Ureter (tissue), 1 donor: ENCODE measurements around the gene XIRP2. TPM values are rescaled to one million over a fixed set of nuclear protein-coding genes. Genes with fewer than 3 reads are reported as not detected.

Experiments used
- DNase-seq: peaks from one replicate; pipeline ENCODE4 v3.0.0-alpha.2; 2020; ENCODE audit warnings: low spot score
- total RNA-seq: library from RNA; stranded (reverse); gene quantifications from one replicate; pipeline ENCODE4 v1.2.4, GENCODE V29; 2023
- donor health status: DM: yes; HTN: yes; CAD: no.

XIRP2 gene
- total RNA-seq: 0.42 TPM

- no peak for DNase-seq
These were observed at the start of gene XIRP2 for GRCh38 chr2:166888180-166888579. XIRP2 (plus strand) TSS chr2:166888480; CDS start chr2:166903483, 15,003 bp downstream.

GRCh38 chr2:166841152-166841551 is 47.1 kb upstream of the XIRP2 start:
- no peak for DNase-seq

- no peak for DNase-seq
These were observed 46.6 kb upstream of the XIRP2 start for GRCh38 chr2:166841679-166842078.

GRCh38 chr2:166844111-166844510 is 44.2 kb upstream of the XIRP2 start:
- DNase-seq: no peak

- DNase-seq: no peak
These were observed 25.7 kb upstream of the XIRP2 start for GRCh38 chr2:166862468-166863132.

- no peak for DNase-seq
These were observed 20.3 kb upstream of the XIRP2 start for GRCh38 chr2:166867874-166868514.

- DNase-seq: no peak
These were observed 17.9 kb upstream of the XIRP2 start for GRCh38 chr2:166870346-166870745.

- no peak for DNase-seq
These were observed 7.1 kb upstream of the XIRP2 start for GRCh38 chr2:166881177-166881576.

- no peak for DNase-seq
These were observed 5.4 kb upstream of the XIRP2 start for GRCh38 chr2:166882851-166883250.

GRCh38 chr2:166891727-166892126 is 3.4 kb downstream of the XIRP2 start:
- DNase-seq: no peak

- DNase-seq: no peak
These were observed 4.1 kb downstream of the XIRP2 start for GRCh38 chr2:166892397-166892796.

GRCh38 chr2:166895243-166895642 is 7.0 kb downstream of the XIRP2 start:
- DNase-seq: no peak

GRCh38 chr2:166897666-166898065 is 9.4 kb downstream of the XIRP2 start:
- DNase-seq: no peak

GRCh38 chr2:166899676-166900075 is 11.4 kb downstream of the XIRP2 start:
- DNase-seq: no peak

GRCh38 chr2:166900700-166901099 is 12.4 kb downstream of the XIRP2 start:
- no peak for DNase-seq

- no peak for DNase-seq
These were observed 13.1 kb downstream of the XIRP2 start for GRCh38 chr2:166901336-166901735.

GRCh38 chr2:166916987-166917386 is 28.7 kb downstream of the XIRP2 start:
- no peak for DNase-seq

GRCh38 chr2:166917415-166917814 is 29.1 kb downstream of the XIRP2 start:
- DNase-seq: no peak

- DNase-seq: no peak
These were observed 33.1 kb downstream of the XIRP2 start for GRCh38 chr2:166921261-166921896.

GRCh38 chr2:166924967-166925366 is 36.7 kb downstream of the XIRP2 start:
- DNase-seq: no peak

- DNase-seq: no peak
These were observed 38.4 kb downstream of the XIRP2 start for GRCh38 chr2:166926657-166927056.

- DNase-seq: no peak
These were observed 43.8 kb downstream of the XIRP2 start for GRCh38 chr2:166932032-166932431.

GRCh38 chr2:166934817-166935216 is 46.5 kb downstream of the XIRP2 start:
- no peak for DNase-seq
